HG03520 (cell line): ENCODE measurements around the gene INPP5B.

Experiments used
- ATAC-seq: cut with Tn5 transposase; IDR thresholded peaks from one replicate; pipeline ENCODE4 v1.9.1; 2021; ENCODE audit warnings: mild to moderate bottlenecking, moderate library complexity; ENCODE audit not compliant: unreplicated experiment

INPP5B gene

GRCh38 chr1:37845049-37845646, 101.7 kb downstream of the INPP5B start:
- no peak for ATAC-seq

GRCh38 chr1:37844536-37844935, 102.3 kb downstream of the INPP5B start:
- ATAC-seq: no peak

DNA sequence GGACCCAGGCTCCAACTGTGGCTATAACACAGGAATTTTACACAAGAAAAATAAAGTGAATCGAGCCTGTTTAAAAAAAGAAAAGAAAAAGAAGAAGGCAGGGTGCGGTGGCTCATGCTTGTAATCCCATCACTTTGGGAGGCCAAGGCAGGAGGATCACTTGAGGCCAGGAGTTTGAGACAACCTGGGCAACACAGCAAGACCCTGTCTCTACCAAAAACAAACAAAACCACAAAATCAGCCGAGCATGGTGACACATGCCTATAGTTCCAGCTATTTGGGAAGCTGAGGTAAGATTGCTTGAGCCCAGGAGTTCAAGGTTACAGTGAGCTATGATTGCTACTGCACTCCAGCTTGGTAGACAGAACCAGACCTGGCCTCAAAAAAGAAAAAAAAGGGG, 105.2 kb downstream of the INPP5B start:
- no peak for ATAC-seq

DNA sequence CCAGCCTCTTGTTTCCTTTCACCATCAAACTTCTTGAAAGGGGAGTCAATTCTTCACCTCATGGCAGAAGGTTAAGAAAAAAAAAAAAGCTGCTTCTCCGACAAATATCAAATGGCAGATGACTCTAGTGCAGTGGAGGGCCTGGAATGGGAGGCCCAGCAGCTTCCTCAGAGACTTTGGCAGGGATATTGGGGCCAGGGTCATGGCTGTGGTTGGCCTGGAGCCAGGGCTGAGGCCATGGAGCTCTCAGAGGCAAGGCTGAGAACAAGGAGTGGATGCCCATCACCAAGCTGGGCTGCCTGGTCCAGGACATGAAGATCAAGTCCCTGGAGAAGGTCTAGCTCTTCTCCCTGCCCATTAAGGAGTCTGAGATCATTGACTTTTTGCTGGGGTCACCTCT, 106.1 kb downstream of the INPP5B start:
- ATAC-seq: no peak

DNA sequence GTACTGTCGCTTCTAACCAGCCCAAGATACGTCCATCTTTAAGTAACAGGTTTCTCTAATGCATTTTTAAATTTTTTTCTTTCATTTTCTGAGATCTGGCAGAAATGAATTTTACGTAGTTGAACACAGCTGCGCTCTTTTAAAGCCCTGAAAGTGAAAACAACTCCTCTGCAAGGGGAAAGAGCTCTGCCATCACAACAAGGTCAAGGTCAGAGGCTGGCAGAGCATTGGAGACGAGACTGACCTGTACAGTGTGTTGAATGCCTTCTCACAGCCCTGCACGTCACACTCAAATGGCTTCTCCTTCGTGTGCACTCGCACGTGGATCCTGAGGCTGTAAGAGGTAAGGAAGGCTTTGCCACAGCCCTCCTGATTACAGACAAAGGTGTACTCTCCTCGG, 107.2 kb downstream of the INPP5B start:
- ATAC-seq: no peak

GRCh38 chr1:37836788-37837187, 110.1 kb downstream of the INPP5B start:
- ATAC-seq: no peak

DNA sequence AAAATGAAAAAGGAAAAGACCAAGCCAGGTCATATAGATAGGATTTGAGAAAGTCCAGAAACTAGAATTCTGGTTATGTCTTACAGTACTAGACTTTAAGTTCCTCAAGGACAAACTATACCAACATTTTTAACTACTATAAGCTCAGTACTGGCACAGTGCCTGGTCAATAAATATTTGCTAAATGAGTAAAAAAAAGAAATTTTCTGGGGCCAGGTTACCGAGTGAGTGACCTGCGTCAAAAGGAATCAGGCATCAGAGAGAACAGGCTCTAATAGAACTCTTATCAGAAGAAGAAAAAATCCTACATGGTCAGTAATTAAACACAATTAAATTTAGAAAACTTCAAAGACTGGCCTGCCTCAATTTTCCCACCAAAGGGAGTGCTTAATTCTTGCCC, 115.0 kb downstream of the INPP5B start:
- no peak for ATAC-seq

GRCh38 chr1:37831109-37831508, 115.7 kb downstream of the INPP5B start:
- ATAC-seq: no peak

GRCh38 chr1:37828410-37829074, 118.3 kb downstream of the INPP5B start:
- ATAC-seq: no peak

- no peak for ATAC-seq
Measured at GRCh38 chr1:37825506-37825905, 121.3 kb downstream of the INPP5B start.

DNA sequence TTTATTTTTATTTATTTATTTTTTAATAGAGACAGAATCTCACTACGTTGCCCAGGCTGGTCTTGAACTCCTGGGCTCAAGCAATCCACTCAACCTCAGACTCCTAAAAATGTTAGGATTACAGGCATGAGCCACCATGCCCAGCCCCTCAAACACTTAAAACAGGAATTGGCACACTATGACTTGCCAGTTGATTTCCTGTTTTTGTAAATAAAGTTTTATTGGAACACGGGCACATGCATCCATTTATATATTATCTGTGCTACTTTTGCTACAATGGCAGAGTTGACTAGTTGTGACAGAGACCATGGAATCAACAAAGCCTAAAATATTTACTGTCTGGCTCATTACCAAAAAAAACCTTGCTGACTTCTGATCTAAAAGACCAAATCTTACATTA, 122.9 kb downstream of the INPP5B start:
- no peak for ATAC-seq

DNA sequence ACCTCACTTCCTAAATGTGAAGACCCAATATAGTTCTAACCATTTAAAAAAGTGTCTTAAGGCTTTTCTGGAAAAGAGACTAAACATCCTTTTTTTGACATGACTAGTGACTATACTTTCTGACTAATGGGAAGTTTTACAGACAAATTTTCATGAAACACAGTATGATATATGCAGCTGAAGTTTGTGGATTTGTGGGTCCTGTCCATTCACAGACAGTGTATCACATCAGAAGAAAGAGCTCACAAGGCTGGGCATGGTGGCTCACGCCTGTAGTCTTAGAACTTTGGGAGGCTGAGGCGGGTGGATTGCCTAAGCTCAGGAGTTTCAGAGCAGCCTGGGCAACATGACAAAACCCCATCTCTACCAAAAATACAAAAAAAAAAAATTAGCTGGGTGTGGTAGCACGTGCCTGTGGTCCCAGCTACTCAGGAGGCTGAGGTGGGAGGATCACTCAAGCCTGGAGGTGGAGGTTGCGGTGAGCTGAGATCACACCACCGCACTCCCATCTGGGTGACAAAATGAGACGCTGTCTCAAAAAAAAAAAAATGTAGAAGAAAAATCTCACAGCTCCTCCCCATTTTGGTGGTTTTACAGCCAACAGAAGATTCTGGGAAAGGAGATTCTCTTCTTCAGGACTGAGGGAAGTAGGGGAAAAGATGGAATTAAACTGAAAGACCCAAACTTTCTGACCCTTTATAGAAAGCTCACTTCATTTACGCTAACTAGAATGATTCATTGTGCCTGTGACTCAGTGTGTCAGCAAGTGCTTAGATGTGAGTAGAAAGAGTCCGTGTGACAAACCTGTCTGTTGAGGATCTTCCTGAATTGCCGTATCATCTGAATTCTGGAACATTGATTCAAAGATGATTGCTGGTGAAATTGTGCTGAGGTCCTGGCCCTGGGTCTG, 123.7 kb downstream of the INPP5B start:
- ATAC-seq: no peak

DNA sequence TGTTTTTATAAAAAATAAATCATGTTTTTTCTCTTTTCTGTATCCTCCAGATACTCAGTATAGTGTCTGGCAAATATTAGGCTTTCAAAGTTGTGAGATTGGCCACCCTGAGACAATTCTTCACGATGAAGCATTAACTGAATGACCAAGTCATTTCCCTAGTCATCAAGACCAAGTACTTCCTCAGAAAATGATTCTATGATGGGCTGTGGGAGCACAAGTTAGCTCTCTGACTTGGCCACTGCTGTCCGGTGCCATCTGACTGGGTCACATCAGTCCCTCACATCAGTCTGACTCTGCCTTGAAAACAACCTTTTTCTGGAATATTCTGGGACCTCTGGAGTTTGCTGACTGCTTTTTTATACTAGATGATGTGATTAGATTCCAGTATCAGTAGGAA, 125.4 kb downstream of the INPP5B start:
- ATAC-seq: no peak

DNA sequence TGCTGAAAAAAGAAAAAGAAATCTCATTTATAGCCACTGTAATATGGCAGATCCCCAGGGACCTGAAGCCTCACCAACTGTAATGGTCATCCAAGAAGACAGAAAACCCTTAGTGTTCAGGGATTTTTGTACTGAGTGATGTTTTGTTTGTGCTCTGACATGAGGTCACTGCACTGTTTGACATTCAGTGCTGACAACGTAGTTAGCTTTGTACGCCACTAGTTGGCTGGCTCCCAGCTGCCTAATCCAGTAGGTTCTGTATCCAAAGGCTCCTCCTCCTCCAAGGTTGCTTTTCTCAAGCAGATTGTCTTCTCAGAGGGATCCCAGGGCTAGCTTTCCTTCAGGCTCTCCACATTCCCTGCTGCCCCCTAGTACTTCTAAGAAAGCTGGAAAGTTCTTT, 129.4 kb downstream of the INPP5B start:
- no peak for ATAC-seq

- ATAC-seq: no peak
Measured at GRCh38 chr1:37814252-37814651, 132.6 kb downstream of the INPP5B start.

- no peak for ATAC-seq
Measured at GRCh38 chr1:37813529-37814145, 133.2 kb downstream of the INPP5B start.

DNA sequence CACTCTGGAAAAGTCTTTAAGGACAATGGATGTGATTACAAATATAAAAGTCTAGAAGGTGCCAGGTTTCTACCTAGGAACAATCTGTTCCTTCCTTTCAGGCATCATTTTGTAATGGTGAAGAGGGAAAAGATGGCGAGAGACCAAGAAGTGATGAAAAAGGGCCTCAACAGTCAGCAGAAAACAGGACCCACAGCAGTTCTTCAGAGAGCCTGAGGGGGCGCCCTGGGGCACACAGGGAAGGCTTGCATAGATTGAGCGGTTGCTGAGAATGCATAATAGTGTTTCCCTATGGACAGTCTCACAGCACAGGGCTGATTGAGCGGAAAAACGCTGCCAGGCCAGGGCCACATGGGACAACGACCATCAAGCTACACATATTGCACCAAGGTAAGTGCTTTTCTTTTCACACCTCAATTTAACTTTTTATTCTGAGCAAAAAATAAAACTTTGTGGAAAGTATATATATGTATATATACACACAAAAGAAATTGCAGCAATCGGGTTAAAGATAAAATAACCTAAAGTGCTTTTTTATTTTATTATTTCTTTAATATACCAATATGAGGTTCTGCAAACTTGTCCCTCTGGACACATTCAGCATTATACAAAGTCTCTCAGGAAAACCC, 135.7 kb downstream of the INPP5B start:
- ATAC-seq: no peak
